SK-N-SH (cell line): ENCODE measurements around the gene ACSS1.

Experiments used
- CTCF ChIP-seq: fragments of 200-600 bp; sonication (generic); IDR thresholded peaks from 2 replicates; pipeline ENCODE4 v1.6.1; 2017; ENCODE audit warnings: antibody characterized with exemption, mild to moderate bottlenecking, moderate library complexity
- ELF1 ChIP-seq: IDR thresholded peaks from 2 replicates; pipeline ENCODE4 v1.4.0; 2012
- EP300 ChIP-seq, 2 experiments: IDR thresholded peaks; 2 replicates each; pipeline versions ENCODE4 v1.4.0 to v1.6.1; 2012; ENCODE audit warnings: borderline replicate concordance in 1 of 2, low read depth in 1 of 2, low read length in 1 of 2
- FOSL2 ChIP-seq: IDR thresholded peaks from 2 replicates; pipeline ENCODE4 v1.4.0; 2012; ENCODE audit warnings: low read depth, mild to moderate bottlenecking, moderate library complexity, borderline replicate concordance
- MAX ChIP-seq: IDR thresholded peaks from 2 replicates; pipeline ENCODE4 v1.4.0; 2012; ENCODE audit warnings: low read depth
- POLR2AphosphoS5 ChIP-seq: IDR thresholded peaks from 2 replicates; pipeline ENCODE4 v1.6.1; 2012; ENCODE audit warnings: low read depth, low read length
- RCOR1 ChIP-seq: fragments of 150-350 bp; IDR thresholded peaks from 2 replicates; pipeline ENCODE4 v1.6.1; 2017; ENCODE audit warnings: antibody characterized with exemption, low read length
- REST ChIP-seq: IDR thresholded peaks from 2 replicates; pipeline ENCODE4 v1.6.1; 2012; ENCODE audit warnings: mild to moderate bottlenecking, low read depth, low read length, moderate library complexity
- RFX5 ChIP-seq: IDR thresholded peaks from 2 replicates; pipeline ENCODE4 v1.6.1; 2012; ENCODE audit warnings: mild to moderate bottlenecking, improper control_type of control experiment, low read length
- RXRA ChIP-seq: IDR thresholded peaks from 2 replicates; pipeline ENCODE4 v1.4.0; 2012; ENCODE audit warnings: low read depth, mild to moderate bottlenecking, borderline replicate concordance
- TAF1 ChIP-seq: IDR thresholded peaks from 2 replicates; pipeline ENCODE4 v1.6.1; 2012; ENCODE audit warnings: low read depth, mild to moderate bottlenecking, low read length, moderate library complexity, borderline replicate concordance
- TCF12 ChIP-seq: IDR thresholded peaks from 2 replicates; pipeline ENCODE4 v1.4.0; 2012
- USF1 ChIP-seq: IDR thresholded peaks from 2 replicates; pipeline ENCODE4 v1.4.0; 2012; ENCODE audit warnings: low read depth, borderline replicate concordance

- TF ChIP-seq CTCF = no peak
- TF ChIP-seq POLR2AphosphoS5 = no peak
- TF ChIP-seq USF1 = no peak
- TF ChIP-seq TAF1 = no peak
- TF ChIP-seq EP300 (IDR thresholded peaks at IDR 0.05; ENCODE audit: borderline replicate concordance in 1 of 2, low read depth in 1 of 2, low read length in 1 of 2) = no peak
- TF ChIP-seq ELF1 = no peak
- no peak for TF ChIP-seq RCOR1
- TF ChIP-seq RXRA = no peak
- TF ChIP-seq FOSL2 = no peak
- TF ChIP-seq RFX5 = no peak
- no peak for TF ChIP-seq MAX
- no peak for TF ChIP-seq REST
- no peak for TF ChIP-seq TCF12
Measured at GRCh38 chr20:25011261-25011660, 46.7 kb downstream of the ACSS1 start.
